Fibroblast of lung (primary cell): ENCODE data around the gene SCGB1D4. TPM values are rescaled to one million over a fixed set of nuclear protein-coding genes. Genes with fewer than 3 reads are reported as not detected.
A peak's percentile ranks its signal among the peaks of the same experiment; 100 is the strongest.
"Not testable (repeated sequence)": the region's sequence is repeated elsewhere in the genome, so short reads cannot be mapped to it uniquely, and the experiment has no call there.

Experiments used
- DNase-seq, 2 donors: peaks; one replicate each; pipeline versions ENCODE4 v3.0.0 to v3.0.0-alpha.2; 2010; ENCODE audit warnings: low read depth in 2 of 2
- H2AFZ ChIP-seq: 2 replicates; pipeline ENCODE4 v1.5.1; 2012; ENCODE audit warnings: low read length, control low read depth, inconsistent platforms
- H3K27ac ChIP-seq: 2 replicates; pipeline ENCODE4 v1.5.1; 2011; ENCODE audit warnings: low read length, control low read depth; ENCODE audit not compliant: insufficient read depth
- H3K27me3 ChIP-seq: 2 replicates; pipeline ENCODE4 v1.5.1; 2011; ENCODE audit warnings: mild to moderate bottlenecking, low read length; ENCODE audit not compliant: control insufficient read depth, insufficient read depth
- H3K36me3 ChIP-seq: 2 replicates; pipeline ENCODE4 v1.5.1; 2011; ENCODE audit warnings: low read length; ENCODE audit not compliant: control insufficient read depth, insufficient read depth
- H3K4me1 ChIP-seq: 2 replicates; pipeline ENCODE4 v1.5.1; 2011; ENCODE audit warnings: low read length; ENCODE audit not compliant: control insufficient read depth, insufficient read depth; ENCODE audit errors: extremely low read depth
- H3K4me2 ChIP-seq: 2 replicates; pipeline ENCODE4 v1.5.1; 2011; ENCODE audit warnings: low read length, control low read depth; ENCODE audit not compliant: insufficient read depth; ENCODE audit errors: extremely low read depth
- H3K4me3 ChIP-seq, 4 experiments: fragments of 200-600 bp in 1 of 4; sonication (generic) in 1 of 4; replicated peaks in 1 of 4; 2 replicates each; pipeline ENCODE4 v1.5.1; 2011 to 2016; ENCODE audit warnings: low read length in 4 of 4, low read depth in 3 of 4, mild to moderate bottlenecking in 3 of 4, control low read depth in 2 of 4, inconsistent platforms in 1 of 4, mixed read lengths in 1 of 4; ENCODE audit not compliant: insufficient read depth in 1 of 4; ENCODE audit errors: control extremely low read depth in 1 of 4
- H3K79me2 ChIP-seq: 2 replicates; pipeline ENCODE4 v1.5.1; 2012; ENCODE audit warnings: mild to moderate bottlenecking, low read length, inconsistent platforms; ENCODE audit not compliant: control insufficient read depth, insufficient read depth
- H3K9ac ChIP-seq: 2 replicates; pipeline ENCODE4 v1.5.1; 2011; ENCODE audit warnings: mild to moderate bottlenecking, low read length, control low read depth; ENCODE audit not compliant: insufficient read depth
- H3K9me3 ChIP-seq: 2 replicates; pipeline ENCODE4 v1.5.1; 2012; ENCODE audit warnings: low read depth, low read length; ENCODE audit not compliant: control insufficient read depth, insufficient read depth
- H4K20me1 ChIP-seq: 2 replicates; pipeline ENCODE4 v1.5.1; 2011; ENCODE audit warnings: low read length; ENCODE audit not compliant: control insufficient read depth, insufficient read depth; ENCODE audit errors: extremely low read depth
- EZH2 ChIP-seq: IDR thresholded peaks from 2 replicates; pipeline ENCODE4 v1.5.1; 2012; ENCODE audit warnings: low read length, control low read depth, mild to moderate bottlenecking; ENCODE audit errors: missing control alignments
- polyA plus RNA-seq, 2 donors: library from polyadenylated mRNA; depleted of rRNA in 1 of 2; stranded (reverse) in 1 of 2; unstranded in 1 of 2; fragments of >200 nt; gene quantifications; 2 replicates each; pipeline ENCODE4 v1.2.1, GENCODE V29; 2011 to 2012; ENCODE audit warnings: missing spikeins in 1 of 2
- total RNA-seq: library from RNA; depleted of rRNA; stranded (reverse); fragments of >200 nt; gene quantifications from 2 replicates; pipeline ENCODE4 v1.2.1, GENCODE V29; 2014
- TF ChIP-seq, protein P1 (sequence below), 2 donors: IDR thresholded peaks in 1 of 2; conservative IDR thresholded peaks in 1 of 2; 1 replicate in 1 of 2; 2 replicates in 1 of 2; pipeline ENCODE4 v1.5.1; 2011 to 2012; ENCODE audit warnings: low read length in 2 of 2, control low read depth in 1 of 2, inconsistent platforms in 1 of 2, low read depth in 1 of 2, mild to moderate bottlenecking in 1 of 2

SCGB1D4 gene
- total and polyA plus RNA-seq, 2 donors (not counting 1 experiment from before 2014, with no cell fraction given), result not detected

DNA sequence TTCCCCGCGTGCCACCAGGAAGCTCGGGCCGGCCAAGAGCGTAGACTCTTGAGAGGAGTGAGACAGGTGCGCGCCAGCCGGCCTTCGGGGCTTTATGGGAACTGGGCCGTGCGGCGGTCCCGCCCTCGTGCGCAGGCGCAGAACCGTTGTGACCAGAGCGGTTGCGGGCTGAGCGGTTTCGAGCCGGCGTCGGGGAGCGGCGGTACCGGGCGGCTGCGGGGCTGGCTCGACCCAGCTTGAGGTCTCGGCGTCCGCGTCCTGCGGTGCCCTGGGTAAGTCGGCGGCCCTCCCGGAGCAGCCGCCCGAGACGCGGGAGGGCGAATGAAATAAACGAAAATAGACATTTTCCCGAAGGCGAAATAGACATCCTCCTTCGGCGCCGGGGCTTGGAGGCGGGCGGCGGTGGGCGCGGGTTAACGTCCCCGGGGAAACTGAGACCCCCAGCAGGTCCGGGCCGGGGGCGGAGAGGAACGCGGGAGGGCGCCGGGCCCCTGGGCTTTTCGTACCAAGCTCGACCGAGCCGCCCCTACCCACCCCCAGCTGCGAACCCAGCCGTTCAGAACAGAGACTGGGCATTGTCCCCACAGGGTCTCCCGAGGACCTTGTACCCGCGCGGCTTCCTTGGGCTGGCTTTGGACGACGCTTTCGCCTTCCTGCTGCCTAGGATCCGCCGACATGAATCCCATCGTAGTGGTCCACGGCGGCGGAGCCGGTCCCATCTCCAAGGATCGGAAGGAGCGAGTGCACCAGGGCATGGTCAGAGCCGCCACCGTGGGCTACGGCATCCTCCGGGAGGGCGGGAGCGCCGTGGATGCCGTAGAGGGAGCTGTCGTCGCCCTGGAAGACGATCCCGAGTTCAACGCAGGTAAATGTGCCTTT, 38.7 kb upstream of the SCGB1D4 start, which contains the start of gene ASRGL1:
ASRGL1 (plus strand) TSS at position 146 of the 879 bp plus-strand sequence; CDS start at position 676, 530 bp downstream.
- no peaks in the 10 kb centered on the region for H3K79me2 ChIP-seq
- DNase-seq, result peak; percentile 41 to 45
- peak within 1 kb of the TSS; percentile 68 for H2AFZ ChIP-seq
- peak within 1 kb of the TSS; percentile 77 for H3K4me2 ChIP-seq
- H3K4me1 ChIP-seq, result peaks cover 2% of the 10 kb centered on the region
- H3K4me3 ChIP-seq, result peak within 1 kb of the TSS; percentile 47 to 65 (median 60)
- H3K9me3 ChIP-seq, result no peaks in the 10 kb centered on the region
- TF ChIP-seq, protein P1, sequence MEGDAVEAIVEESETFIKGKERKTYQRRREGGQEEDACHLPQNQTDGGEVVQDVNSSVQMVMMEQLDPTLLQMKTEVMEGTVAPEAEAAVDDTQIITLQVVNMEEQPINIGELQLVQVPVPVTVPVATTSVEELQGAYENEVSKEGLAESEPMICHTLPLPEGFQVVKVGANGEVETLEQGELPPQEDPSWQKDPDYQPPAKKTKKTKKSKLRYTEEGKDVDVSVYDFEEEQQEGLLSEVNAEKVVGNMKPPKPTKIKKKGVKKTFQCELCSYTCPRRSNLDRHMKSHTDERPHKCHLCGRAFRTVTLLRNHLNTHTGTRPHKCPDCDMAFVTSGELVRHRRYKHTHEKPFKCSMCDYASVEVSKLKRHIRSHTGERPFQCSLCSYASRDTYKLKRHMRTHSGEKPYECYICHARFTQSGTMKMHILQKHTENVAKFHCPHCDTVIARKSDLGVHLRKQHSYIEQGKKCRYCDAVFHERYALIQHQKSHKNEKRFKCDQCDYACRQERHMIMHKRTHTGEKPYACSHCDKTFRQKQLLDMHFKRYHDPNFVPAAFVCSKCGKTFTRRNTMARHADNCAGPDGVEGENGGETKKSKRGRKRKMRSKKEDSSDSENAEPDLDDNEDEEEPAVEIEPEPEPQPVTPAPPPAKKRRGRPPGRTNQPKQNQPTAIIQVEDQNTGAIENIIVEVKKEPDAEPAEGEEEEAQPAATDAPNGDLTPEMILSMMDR (conservative IDR thresholded peaks at IDR 0.05 in 1 of 2, IDR thresholded peaks at IDR 0.05 in 1 of 2; ENCODE audit: low read depth in 1 of 2, low read length in 2 of 2), result no peak
- TF ChIP-seq EZH2, result peak; percentile 87
- no peak within 1 kb of the TSS for H3K27ac ChIP-seq
- H4K20me1 ChIP-seq, result no peaks in the 10 kb centered on the region
- H3K36me3 ChIP-seq, result no peaks in the 10 kb centered on the region
- H3K9ac ChIP-seq, result peak within 1 kb of the TSS; percentile 16
- peaks cover 6% of the 10 kb centered on the region for H3K27me3 ChIP-seq

DNA sequence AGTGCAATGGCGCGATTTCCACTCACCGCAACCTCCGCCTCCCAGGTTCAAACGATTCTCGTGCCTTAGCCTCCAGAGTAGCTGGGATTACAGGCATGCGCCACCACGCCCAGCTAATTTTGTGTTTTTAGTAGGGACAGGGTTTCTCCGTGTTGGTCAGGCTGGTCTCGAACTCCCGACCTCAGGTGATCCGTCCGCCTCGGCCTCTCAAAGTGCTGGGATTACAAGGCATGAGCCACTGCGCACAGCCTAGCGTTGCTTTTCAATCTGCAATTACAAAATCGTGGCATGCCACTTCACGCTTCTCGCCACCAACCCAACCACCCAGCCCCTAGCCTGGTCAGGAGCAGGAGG, 38.1 kb upstream of the SCGB1D4 start:
- Histone ChIP-seq H3K4me2 (peak overlapping the region; percentile 77), H3K4me3 (peak overlapping the region; percentile 9 to 65 (median 60))
- H3K27ac ChIP-seq, H3K36me3 ChIP-seq, H3K27me3 ChIP-seq, H3K9ac ChIP-seq, H4K20me1 ChIP-seq, H3K9me3 ChIP-seq, DNase-seq, H2AFZ ChIP-seq, H3K79me2 ChIP-seq, H3K4me1 ChIP-seq: not testable (repeated sequence)

DNA sequence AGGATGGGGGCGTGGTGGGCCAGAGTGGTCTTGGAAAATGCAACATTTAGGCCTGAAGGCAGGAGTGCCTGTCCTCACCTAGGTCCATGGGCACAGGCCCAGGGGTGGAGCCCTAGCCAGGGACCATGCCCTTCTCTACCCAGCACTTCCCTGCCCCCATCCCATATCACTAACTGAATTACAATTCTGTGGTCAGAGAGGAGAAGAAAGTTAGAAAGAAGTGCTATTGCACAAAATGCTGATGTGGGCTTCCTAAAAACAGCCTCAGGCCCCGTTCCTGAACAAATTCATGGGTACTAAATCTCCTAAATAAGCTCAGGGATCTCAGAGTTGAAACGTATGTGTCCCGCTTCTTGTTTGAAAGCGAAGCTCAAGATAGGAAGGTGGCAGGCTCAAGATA, 34.9 kb upstream of the SCGB1D4 start:
- TF ChIP-seq, protein P1 (conservative IDR thresholded peaks at IDR 0.05 in 1 of 2, IDR thresholded peaks at IDR 0.05 in 1 of 2; ENCODE audit: low read depth in 1 of 2, low read length in 2 of 2), result no peak
- no peak for TF ChIP-seq EZH2
- no peak for DNase-seq
- Histone ChIP-seq H3K4me1 (peaks cover 2% of the 10 kb centered on the region), H3K4me3 (no peak overlapping the region), H3K9me3 (no peaks in the 10 kb centered on the region), H3K79me2 (no peaks in the 10 kb centered on the region), H3K9ac (no peak overlapping the region), H4K20me1 (no peaks in the 10 kb centered on the region), H3K4me2 (no peak overlapping the region), H3K27ac (no peak overlapping the region), H3K36me3 (no peaks in the 10 kb centered on the region), H3K27me3 (peaks cover 4% of the 10 kb centered on the region), H2AFZ (no peak overlapping the region)

DNA sequence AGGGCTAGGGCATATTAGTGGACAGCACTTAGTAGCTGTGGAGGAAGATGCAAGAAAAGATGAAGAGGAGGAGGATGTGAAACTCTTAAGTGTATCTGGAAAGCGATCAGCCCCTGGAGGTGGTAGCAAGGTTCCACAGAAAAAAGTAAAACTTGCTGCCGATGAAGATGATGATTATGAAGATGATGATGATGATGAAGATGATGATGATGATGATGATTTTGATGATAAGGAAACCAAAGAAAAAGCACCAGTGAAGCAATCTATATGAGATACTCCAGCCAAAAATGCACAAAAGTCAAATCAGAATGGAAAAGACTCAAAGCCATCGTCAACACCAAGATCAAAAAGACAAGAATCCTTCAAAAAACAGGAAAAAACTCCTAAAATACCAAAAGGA, 32.4 kb upstream of the SCGB1D4 start:
- not testable (repeated sequence) for H3K9ac ChIP-seq, H4K20me1 ChIP-seq, DNase-seq, H3K4me3 ChIP-seq, H3K4me1 ChIP-seq, H3K4me2 ChIP-seq, H3K9me3 ChIP-seq, H3K79me2 ChIP-seq, H2AFZ ChIP-seq, H3K27me3 ChIP-seq, H3K27ac ChIP-seq, H3K36me3 ChIP-seq

DNA sequence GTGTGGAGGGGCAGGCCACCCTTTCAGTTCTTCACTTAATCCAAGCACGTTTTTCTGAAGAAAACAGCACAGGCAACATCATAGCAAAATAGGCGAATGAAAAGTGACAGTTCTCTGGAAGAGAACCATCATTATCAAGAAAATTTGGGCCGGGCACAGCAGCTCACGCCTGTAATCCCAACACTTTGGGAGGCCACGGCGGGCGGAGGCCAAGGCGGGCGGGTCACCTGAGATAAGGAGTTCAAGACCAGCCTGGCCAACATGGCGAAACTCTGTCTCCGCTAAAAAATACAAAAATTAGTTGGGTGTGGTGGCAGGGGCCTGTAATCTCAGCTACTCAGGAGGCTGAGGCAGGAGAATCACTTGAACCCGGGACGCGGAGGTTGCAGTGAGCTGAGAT, 28.7 kb upstream of the SCGB1D4 start:
- H3K4me3 ChIP-seq, H3K79me2 ChIP-seq, DNase-seq: not testable (repeated sequence)

More for the DNA sequence above, 28.7 kb upstream of the SCGB1D4 start:
- not testable (repeated sequence) for H3K4me2 ChIP-seq, H3K27ac ChIP-seq, H3K4me1 ChIP-seq, H3K36me3 ChIP-seq, H2AFZ ChIP-seq, H3K9me3 ChIP-seq, H3K9ac ChIP-seq, H3K27me3 ChIP-seq, H4K20me1 ChIP-seq
